Spinal cord (tissue), 10 donors: Measurements from ENCODE around the gene MYH7B. TPM values are rescaled to one million over a fixed set of nuclear protein-coding genes. Genes with fewer than 3 reads are reported as not detected.

Source experiments
- DNase-seq, 6 donors: peaks; one replicate each; pipeline versions ENCODE4 v3.0.0 to v3.0.0-alpha.2; 2013 to 2015; ENCODE audit warnings: low spot score in 6 of 6, low read depth in 4 of 6
- H3K27ac ChIP-seq: one replicate; pipeline ENCODE4 v1.5.1; 2013; ENCODE audit warnings: low read depth, low read length, control low read depth
- H3K27me3 ChIP-seq: one replicate; pipeline ENCODE4 v1.6.1; 2013; ENCODE audit warnings: low read length; ENCODE audit not compliant: control insufficient read depth, insufficient read depth
- H3K36me3 ChIP-seq: one replicate; pipeline ENCODE4 v1.6.1; 2013; ENCODE audit warnings: low read length; ENCODE audit not compliant: control insufficient read depth, insufficient read depth
- H3K4me1 ChIP-seq: one replicate; pipeline ENCODE4 v1.6.1; 2013; ENCODE audit warnings: low read length; ENCODE audit not compliant: control insufficient read depth, insufficient read depth
- H3K4me3 ChIP-seq: one replicate; pipeline ENCODE4 v1.5.1; 2013; ENCODE audit warnings: low read depth, low read length, control low read depth
- H3K9me3 ChIP-seq: one replicate; pipeline ENCODE4 v1.6.1; 2013; ENCODE audit warnings: low read length; ENCODE audit not compliant: control insufficient read depth, insufficient read depth
- WGBS: methylation state at CpG from one replicate; pipeline ENCODE4 v1.1.5; 2013; ENCODE audit warnings: missing lambda C conversion rate; ENCODE audit not compliant: insufficient coverage; 5-methylcytosine and 5-hydroxymethylcytosine counted together
- polyA plus RNA-seq, 2 donors: library from polyadenylated mRNA; unstranded; fragments of 120-200 nt; gene quantifications; one replicate each; pipeline ENCODE4 v1.2.1, GENCODE V29; 2013; ENCODE audit not compliant: insufficient read length in 2 of 2
- total RNA-seq, 2 donors: library from RNA; depleted of rRNA in 1 of 2; stranded (reverse); fragments of 120-200 nt in 1 of 2; fragments of >200 nt in 1 of 2; gene quantifications; one replicate each; pipeline versions ENCODE4 v1.2.3 to v1.2.4, GENCODE V29; 2013 to 2014
- donor health status: healthy.

Gene MYH7B
- total and polyA plus RNA-seq, 4 donors: 0.89 to 6.4 (median 3.5) TPM

DNA sequence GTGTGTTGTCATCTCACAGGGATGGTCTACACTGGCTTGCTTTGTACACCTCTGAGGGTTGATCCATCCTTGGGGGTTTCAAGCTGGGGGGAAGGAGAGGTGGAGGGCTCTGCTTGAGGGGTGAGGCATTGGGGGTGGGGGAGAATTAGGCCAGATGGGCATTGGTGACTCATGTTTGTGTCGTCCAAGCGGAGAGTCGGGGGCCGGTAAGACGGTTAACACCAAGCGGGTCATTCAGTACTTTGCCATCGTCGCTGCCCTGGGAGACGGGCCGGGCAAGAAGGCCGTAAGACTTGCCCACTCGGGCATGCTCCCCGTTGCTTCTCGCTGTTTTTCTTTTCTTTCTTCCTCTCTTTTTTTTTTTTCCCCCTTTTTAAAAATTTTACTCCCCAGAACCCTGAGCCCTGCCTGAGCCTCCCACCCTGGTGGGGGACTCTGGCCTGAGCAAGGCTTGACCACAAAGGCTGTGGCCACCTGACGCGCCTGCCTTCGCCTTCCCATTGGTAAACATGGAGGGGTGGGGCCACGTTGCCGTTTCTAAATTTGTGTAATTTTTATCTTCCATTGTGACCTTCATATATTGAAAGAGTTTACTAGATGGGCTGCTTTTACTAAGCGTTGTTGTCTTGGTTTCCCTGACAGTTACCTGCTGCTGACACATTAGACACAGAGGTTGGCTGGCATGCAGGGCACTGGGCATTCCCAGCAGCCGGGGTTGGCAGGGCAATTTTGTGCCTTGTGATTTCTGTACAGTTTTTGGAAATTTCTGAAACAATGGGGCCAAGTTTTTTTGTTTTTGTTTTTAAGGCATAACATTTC lies 26.8 kb downstream of the MYH7B start:
- WGBS: 85% methylated on average over 13 of the region's 21 CpGs
- Histone ChIP-seq H3K4me1 (peaks cover 26% of the 10 kb centered on the region), H3K27ac (no peak overlapping the region), H3K9me3 (no peaks in the 10 kb centered on the region), H3K4me3 (no peak overlapping the region), H3K27me3 (peaks cover 5% of the 10 kb centered on the region), H3K36me3 (no peaks in the 10 kb centered on the region)
- no peak for DNase-seq

DNA sequence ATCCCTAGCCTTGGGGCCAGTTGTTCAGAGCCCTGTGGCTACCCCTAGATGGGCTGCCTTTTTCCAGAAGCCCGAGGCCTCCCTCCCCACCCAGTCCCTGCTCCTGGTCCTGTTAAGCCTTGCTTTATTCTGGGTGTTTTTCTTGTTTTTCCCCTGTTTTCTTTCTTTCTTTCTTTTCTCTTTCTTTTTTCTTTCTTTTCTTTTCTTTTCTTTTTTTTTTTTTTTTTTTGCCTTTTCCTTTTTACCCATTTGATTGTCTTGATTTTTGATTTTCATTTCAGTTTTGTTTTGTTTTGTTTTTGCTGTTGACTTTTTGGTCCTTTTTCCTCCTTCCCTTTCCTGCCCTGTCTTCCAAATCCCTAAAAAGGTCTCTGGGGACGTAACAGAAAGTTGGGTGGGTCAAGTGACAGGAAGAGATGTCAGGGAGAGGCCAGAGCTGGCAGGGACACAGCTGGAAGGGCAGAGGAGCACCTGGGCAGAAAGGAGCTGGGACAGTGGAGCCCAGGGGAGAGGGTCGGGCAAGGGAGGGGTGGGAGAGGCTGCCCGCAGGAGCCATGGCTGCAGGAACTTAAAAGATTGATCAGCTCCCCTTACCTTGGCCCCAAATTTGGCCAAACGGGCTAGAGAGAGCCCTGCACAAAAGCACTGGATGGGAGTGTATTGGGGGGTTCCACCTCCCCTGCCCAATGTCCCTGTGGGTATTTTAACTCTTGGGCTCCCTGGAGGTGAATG lies 27.6 kb downstream of the MYH7B start:
- peaks cover 5% of the 10 kb centered on the region for H3K27me3 ChIP-seq
- H3K27ac ChIP-seq: no peak overlapping the region
- DNase-seq: no peak
- no peak overlapping the region for H3K4me3 ChIP-seq
- H3K9me3 ChIP-seq: no peaks in the 10 kb centered on the region
- peaks cover 29% of the 10 kb centered on the region for H3K4me1 ChIP-seq
- peaks cover 5% of the 10 kb centered on the region for H3K36me3 ChIP-seq
- 10% methylated on average over 4 of the region's 5 CpGs for WGBS

DNA sequence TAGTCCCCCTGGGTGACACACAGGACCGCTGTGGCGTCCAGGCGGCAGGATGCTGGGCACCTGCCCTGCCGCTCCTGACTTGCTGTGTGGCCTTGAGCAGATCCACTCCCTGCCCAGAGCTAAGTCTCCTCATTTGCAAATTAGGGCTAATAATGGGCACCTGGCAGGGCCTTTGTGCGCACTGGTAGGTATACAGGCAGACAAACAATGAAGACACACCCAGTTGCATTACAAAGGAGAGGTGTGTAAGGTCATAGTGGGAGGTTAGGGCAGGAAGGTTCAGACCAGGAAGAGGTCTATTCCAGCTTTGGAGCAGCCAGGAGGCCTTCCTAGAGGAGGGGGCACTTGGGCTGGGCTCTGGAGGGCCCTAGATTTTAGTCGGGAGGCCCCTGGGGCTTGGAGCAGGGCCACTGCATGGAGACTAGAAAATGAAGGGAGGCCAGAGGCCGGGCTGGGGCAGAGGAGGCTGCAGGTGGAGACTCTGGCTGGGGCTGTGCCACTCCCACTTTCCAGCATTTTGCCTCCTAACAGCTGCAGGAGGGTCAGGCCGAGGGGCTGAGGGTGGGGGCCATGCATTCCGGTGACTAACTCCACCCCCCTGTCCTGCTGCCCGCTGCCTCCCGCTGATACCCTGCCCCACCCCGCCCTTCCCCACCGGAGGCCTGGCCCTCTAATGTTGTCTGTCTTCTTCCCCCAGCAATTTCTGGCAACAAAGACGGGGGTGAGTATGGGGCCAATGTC lies 28.5 kb downstream of the MYH7B start:
- Histone ChIP-seq H3K27me3 (peaks cover 5% of the 10 kb centered on the region), H3K9me3 (no peaks in the 10 kb centered on the region), H3K4me3 (no peak overlapping the region), H3K4me1 (peaks cover 29% of the 10 kb centered on the region), H3K36me3 (peaks cover 6% of the 10 kb centered on the region), H3K27ac (no peak overlapping the region)
- DNase-seq: no peak
- WGBS: 31% methylated on average over 10 of the region's 14 CpGs

GRCh38 chr20:34984756-34985261 lies 29.1 kb downstream of the MYH7B start:
- Histone ChIP-seq H3K36me3 (peaks cover 10% of the 10 kb centered on the region), H3K9me3 (no peaks in the 10 kb centered on the region), H3K4me3 (no peak overlapping the region), H3K27ac (no peak overlapping the region), H3K4me1 (peaks cover 29% of the 10 kb centered on the region), H3K27me3 (peaks cover 5% of the 10 kb centered on the region)
- WGBS: 69% methylated on average over 14 of the region's 18 CpGs
- DNase-seq: no peak

- WGBS: 76% methylated on average over 18 of the region's 25 CpGs
These were observed 30.0 kb downstream of the MYH7B start for GRCh38 chr20:34985461-34986310.

GRCh38 chr20:34986311-34987287 lies 30.9 kb downstream of the MYH7B start:
- WGBS: 77% methylated on average over 22 of the region's 24 CpGs
- H3K27ac ChIP-seq: no peak overlapping the region
- H3K4me1 ChIP-seq: peaks cover 29% of the 10 kb centered on the region

More at GRCh38 chr20:34985461-34986310, 30.0 kb downstream of the MYH7B start:
- Histone ChIP-seq H3K4me3 (no peak overlapping the region), H3K36me3 (peaks cover 19% of the 10 kb centered on the region), H3K27me3 (peaks cover 5% of the 10 kb centered on the region), H3K9me3 (no peaks in the 10 kb centered on the region), H3K27ac (no peak overlapping the region), H3K4me1 (peaks cover 29% of the 10 kb centered on the region)
- DNase-seq: no peak

GRCh38 chr20:34987288-34988190 lies 31.9 kb downstream of the MYH7B start:
- Histone ChIP-seq H3K27ac (no peak overlapping the region), H3K4me3 (no peak overlapping the region), H3K27me3 (peaks cover 5% of the 10 kb centered on the region), H3K4me1 (peaks cover 29% of the 10 kb centered on the region), H3K9me3 (no peaks in the 10 kb centered on the region), H3K36me3 (peaks cover 27% of the 10 kb centered on the region)
- 82% methylated on average over 15 of the region's 15 CpGs for WGBS
- no peak for DNase-seq

More at GRCh38 chr20:34986311-34987287, 30.9 kb downstream of the MYH7B start:
- H3K9me3 ChIP-seq: no peaks in the 10 kb centered on the region
- peaks cover 23% of the 10 kb centered on the region for H3K36me3 ChIP-seq
- no peak overlapping the region for H3K4me3 ChIP-seq
- peaks cover 5% of the 10 kb centered on the region for H3K27me3 ChIP-seq
- DNase-seq: no peak
